Right atrium auricular region (tissue), 2 donors: ENCODE measurements around the gene PTPRA. TPM values are rescaled to one million over a fixed set of nuclear protein-coding genes. Genes with fewer than 3 reads are reported as not detected.

Experiments used
- DNase-seq: peaks from one replicate; pipeline ENCODE4 v3.0.0-alpha.2; 2019; ENCODE audit warnings: low spot score
- H3K27ac ChIP-seq, 2 donors: fragments of 200-600 bp; sonication (generic); 1 replicate in 1 of 2; 2 replicates in 1 of 2; pipeline ENCODE4 v1.5.1; 2016 to 2019
- H3K27me3 ChIP-seq, 2 donors: fragments of 200-600 bp; sonication (generic); one replicate each; pipeline versions ENCODE4 v1.5.1 to v1.6.0; 2017 to 2019
- H3K36me3 ChIP-seq: fragments of 200-600 bp; sonication (generic); one replicate; pipeline ENCODE4 v1.5.1; 2016
- H3K4me1 ChIP-seq, 2 donors: fragments of 200-600 bp; sonication (generic); one replicate each; pipeline versions ENCODE4 v1.5.1 to v1.6.0; 2017 to 2019
- H3K4me3 ChIP-seq, 2 donors: fragments of 200-600 bp; sonication (generic); 1 replicate in 1 of 2; 2 replicates in 1 of 2; pipeline ENCODE4 v1.5.1; 2017 to 2019; ENCODE audit warnings: mild to moderate bottlenecking in 1 of 2, moderate library complexity in 1 of 2
- H3K9me3 ChIP-seq, 2 donors: fragments of 200-600 bp; sonication (generic); one replicate each; pipeline ENCODE4 v1.5.1; 2019
- total RNA-seq, 2 donors: library from RNA; depleted of rRNA; stranded (reverse); fragments of >200 nt; gene quantifications; one replicate each; pipeline ENCODE4 v1.1.0, GENCODE V29; 2016
- TF ChIP-seq, protein P1 (sequence below), 2 donors: fragments of 200-600 bp; sonication (generic); IDR thresholded peaks; one replicate each; pipeline ENCODE4 v1.5.1; 2019; ENCODE audit warnings: antibody characterized with exemption in 2 of 2

Gene PTPRA
- total RNA-seq, 2 donors from 2014 or later: 32.8 to 46.0 TPM

DNA sequence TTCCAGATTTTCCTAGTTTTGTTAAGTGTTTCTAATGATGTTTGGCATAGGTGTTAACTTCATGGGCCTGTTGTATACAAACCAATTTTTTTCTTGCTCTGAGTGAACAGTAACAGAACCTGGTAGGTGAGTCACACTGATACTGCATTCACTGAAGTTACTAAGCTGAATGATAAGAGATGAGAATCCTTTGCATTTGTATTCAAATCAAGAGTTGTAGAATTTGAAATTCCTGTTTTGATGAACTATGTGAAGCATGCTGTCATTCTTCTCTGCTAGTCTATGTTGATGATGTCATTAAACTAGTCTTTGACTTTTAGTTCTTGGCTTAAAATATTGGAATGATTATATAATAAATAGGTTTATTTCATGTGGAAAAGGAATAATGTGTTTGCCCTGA, 37.9 kb downstream of the PTPRA start:
- Histone ChIP-seq H3K4me1 (no peaks in the 10 kb centered on the region), H3K4me3 (no peak overlapping the region), H3K36me3 (no peaks in the 10 kb centered on the region), H3K27me3 (no peaks in the 10 kb centered on the region), H3K9me3 (no peaks in the 10 kb centered on the region), H3K27ac (no peak overlapping the region)
- DNase-seq: no peak
- TF ChIP-seq, protein P1, sequence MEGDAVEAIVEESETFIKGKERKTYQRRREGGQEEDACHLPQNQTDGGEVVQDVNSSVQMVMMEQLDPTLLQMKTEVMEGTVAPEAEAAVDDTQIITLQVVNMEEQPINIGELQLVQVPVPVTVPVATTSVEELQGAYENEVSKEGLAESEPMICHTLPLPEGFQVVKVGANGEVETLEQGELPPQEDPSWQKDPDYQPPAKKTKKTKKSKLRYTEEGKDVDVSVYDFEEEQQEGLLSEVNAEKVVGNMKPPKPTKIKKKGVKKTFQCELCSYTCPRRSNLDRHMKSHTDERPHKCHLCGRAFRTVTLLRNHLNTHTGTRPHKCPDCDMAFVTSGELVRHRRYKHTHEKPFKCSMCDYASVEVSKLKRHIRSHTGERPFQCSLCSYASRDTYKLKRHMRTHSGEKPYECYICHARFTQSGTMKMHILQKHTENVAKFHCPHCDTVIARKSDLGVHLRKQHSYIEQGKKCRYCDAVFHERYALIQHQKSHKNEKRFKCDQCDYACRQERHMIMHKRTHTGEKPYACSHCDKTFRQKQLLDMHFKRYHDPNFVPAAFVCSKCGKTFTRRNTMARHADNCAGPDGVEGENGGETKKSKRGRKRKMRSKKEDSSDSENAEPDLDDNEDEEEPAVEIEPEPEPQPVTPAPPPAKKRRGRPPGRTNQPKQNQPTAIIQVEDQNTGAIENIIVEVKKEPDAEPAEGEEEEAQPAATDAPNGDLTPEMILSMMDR (IDR thresholded peaks at IDR 0.05): no peak

DNA sequence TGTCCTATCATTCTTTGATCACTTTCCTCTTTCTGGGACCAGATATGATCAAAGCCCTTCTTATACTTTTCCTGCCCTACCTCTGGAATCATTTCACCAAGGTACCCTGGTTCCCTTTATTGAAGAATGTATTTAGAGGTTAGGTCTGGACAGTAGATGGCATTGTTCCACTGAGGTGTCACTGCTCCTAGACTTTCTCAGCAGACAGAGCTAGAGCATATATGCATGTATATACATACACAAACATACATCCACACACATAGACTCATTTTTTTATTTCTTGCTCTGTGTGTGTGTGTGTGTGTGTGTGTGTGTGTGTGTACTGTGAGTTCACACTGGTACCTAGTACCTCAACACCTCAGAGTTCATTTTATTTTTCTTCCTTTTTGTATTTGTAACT, 40.9 kb downstream of the PTPRA start:
- H3K27me3 ChIP-seq: no peaks in the 10 kb centered on the region

DNA sequence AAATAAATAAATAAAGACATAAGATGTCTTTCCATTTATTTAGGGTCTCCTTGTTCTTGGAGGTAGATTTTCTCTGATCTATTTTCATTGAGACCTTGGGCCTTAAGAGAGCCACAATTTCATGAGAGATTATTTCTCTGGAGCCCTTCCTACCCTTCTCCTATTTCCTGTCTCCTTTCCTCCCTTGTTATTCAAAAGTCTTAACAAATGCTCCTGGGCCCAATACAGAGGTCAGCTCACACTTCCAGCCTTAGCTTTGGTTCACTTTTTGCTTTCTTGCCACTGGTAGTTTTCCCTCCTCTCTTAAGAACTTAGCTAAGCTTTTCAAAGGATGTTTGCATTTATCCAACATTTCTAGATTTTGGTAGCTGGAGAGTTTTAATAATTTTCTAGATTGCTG, 44.0 kb downstream of the PTPRA start:
- no peak for DNase-seq
- no peaks in the 10 kb centered on the region for H3K27me3 ChIP-seq
- no peaks in the 10 kb centered on the region for H3K36me3 ChIP-seq
- no peak overlapping the region for H3K4me3 ChIP-seq
- no peak overlapping the region for H3K27ac ChIP-seq
- TF ChIP-seq, protein P1 (IDR thresholded peaks at IDR 0.05): no peak
- no peaks in the 10 kb centered on the region for H3K9me3 ChIP-seq
- H3K4me1 ChIP-seq: no peaks in the 10 kb centered on the region

More for the DNA sequence above, 40.9 kb downstream of the PTPRA start:
- H3K4me1 ChIP-seq: no peaks in the 10 kb centered on the region
- H3K27ac ChIP-seq: no peak overlapping the region
- H3K4me3 ChIP-seq: no peak overlapping the region
- DNase-seq: no peak
- no peaks in the 10 kb centered on the region for H3K36me3 ChIP-seq
- H3K9me3 ChIP-seq: no peaks in the 10 kb centered on the region
- TF ChIP-seq, protein P1 (IDR thresholded peaks at IDR 0.05): no peak

DNA sequence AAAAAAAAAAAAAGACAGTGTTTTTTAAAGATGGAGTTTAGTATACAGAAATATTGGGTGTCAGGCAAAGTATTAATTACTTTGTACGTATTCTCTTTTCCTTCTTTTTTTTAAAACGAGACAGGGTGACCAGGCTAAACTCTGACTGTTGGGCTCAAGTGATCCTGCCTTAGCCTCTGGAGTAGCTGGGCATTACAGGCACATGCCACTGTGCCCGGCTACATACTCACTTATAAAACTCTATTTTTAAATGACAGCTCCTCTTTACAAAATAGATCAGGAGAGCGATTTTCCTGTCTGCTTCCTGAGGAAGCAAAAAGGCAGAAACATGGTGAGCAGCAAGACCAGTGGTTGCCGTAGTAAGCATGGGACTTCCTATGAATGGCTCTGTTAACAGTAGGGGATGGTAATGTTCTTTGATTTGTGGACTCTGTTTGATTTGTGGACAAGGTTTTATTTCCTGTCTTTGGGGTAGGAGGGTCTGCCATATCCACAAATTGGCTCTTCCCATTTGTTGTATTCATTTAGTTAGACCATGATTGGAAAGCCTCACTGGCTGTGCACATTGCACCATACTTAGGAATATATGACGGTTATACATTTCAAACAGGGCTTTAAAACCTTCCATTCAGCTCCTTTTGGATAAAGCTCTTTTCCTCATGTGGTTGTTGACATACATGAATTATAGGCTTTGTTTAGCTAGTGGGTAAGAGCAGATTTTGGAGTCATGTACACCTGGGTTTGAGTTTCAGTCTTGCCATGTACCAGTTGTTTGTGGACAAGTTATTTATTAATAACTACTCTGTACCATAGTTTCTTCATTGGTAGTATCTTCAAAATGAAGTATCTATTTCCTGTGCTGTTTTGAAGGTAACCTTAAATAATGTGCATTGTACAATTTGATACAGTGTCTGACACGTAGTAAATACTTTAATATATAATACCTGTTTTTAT, 45.1 kb downstream of the PTPRA start:
- Histone ChIP-seq H3K4me3 (no peak overlapping the region), H3K36me3 (no peaks in the 10 kb centered on the region), H3K27ac (no peak overlapping the region), H3K4me1 (no peaks in the 10 kb centered on the region), H3K9me3 (no peaks in the 10 kb centered on the region), H3K27me3 (no peaks in the 10 kb centered on the region)
- no peak for DNase-seq
- TF ChIP-seq, protein P1 (IDR thresholded peaks at IDR 0.05): no peak

DNA sequence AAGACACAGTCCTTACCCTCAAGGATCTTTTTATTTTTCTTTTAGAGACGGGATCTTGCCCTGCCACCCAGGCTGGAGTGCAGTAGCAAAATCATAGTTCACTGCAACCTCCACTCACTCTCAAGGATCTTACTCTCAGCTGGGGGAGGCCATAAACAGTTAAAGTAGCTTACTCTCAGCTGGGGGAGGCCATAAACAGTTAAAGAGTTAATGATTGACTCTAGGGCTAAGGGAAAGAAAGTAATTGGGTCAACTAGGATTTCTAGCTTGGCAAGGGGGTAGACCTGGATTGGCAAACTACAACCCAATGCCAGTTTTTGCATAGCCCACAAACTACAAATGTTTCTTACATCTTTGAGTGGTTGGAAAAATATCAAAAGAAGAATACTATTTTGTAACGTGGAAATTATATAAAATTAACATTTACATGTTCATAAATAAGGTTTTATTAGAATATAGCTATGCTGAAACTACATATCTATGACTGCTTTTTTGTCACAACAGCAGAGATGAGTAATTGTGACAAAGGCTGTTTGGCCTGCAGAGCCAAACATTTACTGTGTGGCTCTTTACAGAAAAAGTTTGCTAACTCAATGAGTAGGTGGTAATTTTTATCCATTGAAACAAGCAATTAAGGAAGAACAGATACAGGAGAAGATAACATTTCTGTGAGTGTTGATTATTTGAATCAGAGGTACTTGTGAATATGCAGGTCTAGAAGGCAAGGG, 46.4 kb downstream of the PTPRA start:
- peaks cover 12% of the 10 kb centered on the region for H3K36me3 ChIP-seq
- no peaks in the 10 kb centered on the region for H3K27me3 ChIP-seq
- TF ChIP-seq, protein P1 (IDR thresholded peaks at IDR 0.05): no peak
- no peak for DNase-seq
- no peaks in the 10 kb centered on the region for H3K4me1 ChIP-seq
- no peak overlapping the region for H3K4me3 ChIP-seq
- H3K27ac ChIP-seq: no peak overlapping the region
- no peaks in the 10 kb centered on the region for H3K9me3 ChIP-seq
